Liver (tissue), 3 donors: Measurements from ENCODE around the gene JCHAIN.

Source experiments
- EGR1 ChIP-seq, 2 donors: IDR thresholded peaks; 2 replicates each; pipeline ENCODE4 v1.6.1; 2016 to 2018; ENCODE audit warnings: antibody characterized with exemption in 2 of 2, low read depth in 2 of 2
- FOXA2 ChIP-seq: IDR thresholded peaks from 2 replicates; pipeline ENCODE4 v1.6.1; 2016; ENCODE audit warnings: antibody characterized with exemption
- JUND ChIP-seq, 2 donors: IDR thresholded peaks; 2 replicates each; pipeline ENCODE4 v1.6.1; 2016; ENCODE audit warnings: antibody characterized with exemption in 2 of 2
- RAD21 ChIP-seq, 2 donors: IDR thresholded peaks; 2 replicates each; pipeline ENCODE4 v1.6.1; 2016; ENCODE audit warnings: antibody characterized with exemption in 2 of 2, mild to moderate bottlenecking in 2 of 2
- TF ChIP-seq, protein P1 (sequence below): fragments of 150-350 bp; IDR thresholded peaks from 2 replicates; pipeline ENCODE4 v1.5.1; 2017; ENCODE audit warnings: improper control_type of control experiment, low read depth, low read length; ENCODE audit not compliant: missing input control
- TF ChIP-seq, protein P2 (sequence below): IDR thresholded peaks from 2 replicates; pipeline ENCODE4 v1.6.1; 2016; ENCODE audit warnings: antibody characterized with exemption, mild to moderate bottlenecking
- TF ChIP-seq, protein P3 (sequence below): IDR thresholded peaks from 2 replicates; pipeline ENCODE4 v1.6.1; 2016; ENCODE audit warnings: antibody characterized with exemption
- TF ChIP-seq, protein P4 (sequence below): IDR thresholded peaks from 2 replicates; pipeline ENCODE4 v1.6.1; 2016; ENCODE audit warnings: antibody characterized with exemption
- donor health status: healthy.
- donor health status: healthy.

DNA sequence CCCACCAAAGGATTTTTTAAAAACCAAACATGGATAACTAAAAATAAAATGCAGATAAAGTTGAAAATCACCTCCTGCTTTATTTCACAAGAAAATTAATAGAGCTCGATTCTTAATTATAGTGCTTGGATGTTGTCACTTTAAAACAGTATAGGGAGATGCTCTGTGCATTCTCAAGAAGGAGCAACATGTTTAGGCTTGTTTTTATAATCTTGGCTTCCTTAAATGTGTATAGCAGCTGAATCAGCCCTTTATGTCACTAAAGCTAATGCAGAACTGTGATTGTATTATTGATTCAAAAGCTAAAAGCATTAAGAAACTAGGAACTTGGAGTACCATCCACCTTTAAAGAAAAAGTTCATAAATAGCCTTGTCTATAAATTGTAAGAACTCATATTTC, 35.0 kb upstream of the JCHAIN start:
- TF ChIP-seq, protein P1, sequence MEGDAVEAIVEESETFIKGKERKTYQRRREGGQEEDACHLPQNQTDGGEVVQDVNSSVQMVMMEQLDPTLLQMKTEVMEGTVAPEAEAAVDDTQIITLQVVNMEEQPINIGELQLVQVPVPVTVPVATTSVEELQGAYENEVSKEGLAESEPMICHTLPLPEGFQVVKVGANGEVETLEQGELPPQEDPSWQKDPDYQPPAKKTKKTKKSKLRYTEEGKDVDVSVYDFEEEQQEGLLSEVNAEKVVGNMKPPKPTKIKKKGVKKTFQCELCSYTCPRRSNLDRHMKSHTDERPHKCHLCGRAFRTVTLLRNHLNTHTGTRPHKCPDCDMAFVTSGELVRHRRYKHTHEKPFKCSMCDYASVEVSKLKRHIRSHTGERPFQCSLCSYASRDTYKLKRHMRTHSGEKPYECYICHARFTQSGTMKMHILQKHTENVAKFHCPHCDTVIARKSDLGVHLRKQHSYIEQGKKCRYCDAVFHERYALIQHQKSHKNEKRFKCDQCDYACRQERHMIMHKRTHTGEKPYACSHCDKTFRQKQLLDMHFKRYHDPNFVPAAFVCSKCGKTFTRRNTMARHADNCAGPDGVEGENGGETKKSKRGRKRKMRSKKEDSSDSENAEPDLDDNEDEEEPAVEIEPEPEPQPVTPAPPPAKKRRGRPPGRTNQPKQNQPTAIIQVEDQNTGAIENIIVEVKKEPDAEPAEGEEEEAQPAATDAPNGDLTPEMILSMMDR: no peak
- TF ChIP-seq, protein P2, sequence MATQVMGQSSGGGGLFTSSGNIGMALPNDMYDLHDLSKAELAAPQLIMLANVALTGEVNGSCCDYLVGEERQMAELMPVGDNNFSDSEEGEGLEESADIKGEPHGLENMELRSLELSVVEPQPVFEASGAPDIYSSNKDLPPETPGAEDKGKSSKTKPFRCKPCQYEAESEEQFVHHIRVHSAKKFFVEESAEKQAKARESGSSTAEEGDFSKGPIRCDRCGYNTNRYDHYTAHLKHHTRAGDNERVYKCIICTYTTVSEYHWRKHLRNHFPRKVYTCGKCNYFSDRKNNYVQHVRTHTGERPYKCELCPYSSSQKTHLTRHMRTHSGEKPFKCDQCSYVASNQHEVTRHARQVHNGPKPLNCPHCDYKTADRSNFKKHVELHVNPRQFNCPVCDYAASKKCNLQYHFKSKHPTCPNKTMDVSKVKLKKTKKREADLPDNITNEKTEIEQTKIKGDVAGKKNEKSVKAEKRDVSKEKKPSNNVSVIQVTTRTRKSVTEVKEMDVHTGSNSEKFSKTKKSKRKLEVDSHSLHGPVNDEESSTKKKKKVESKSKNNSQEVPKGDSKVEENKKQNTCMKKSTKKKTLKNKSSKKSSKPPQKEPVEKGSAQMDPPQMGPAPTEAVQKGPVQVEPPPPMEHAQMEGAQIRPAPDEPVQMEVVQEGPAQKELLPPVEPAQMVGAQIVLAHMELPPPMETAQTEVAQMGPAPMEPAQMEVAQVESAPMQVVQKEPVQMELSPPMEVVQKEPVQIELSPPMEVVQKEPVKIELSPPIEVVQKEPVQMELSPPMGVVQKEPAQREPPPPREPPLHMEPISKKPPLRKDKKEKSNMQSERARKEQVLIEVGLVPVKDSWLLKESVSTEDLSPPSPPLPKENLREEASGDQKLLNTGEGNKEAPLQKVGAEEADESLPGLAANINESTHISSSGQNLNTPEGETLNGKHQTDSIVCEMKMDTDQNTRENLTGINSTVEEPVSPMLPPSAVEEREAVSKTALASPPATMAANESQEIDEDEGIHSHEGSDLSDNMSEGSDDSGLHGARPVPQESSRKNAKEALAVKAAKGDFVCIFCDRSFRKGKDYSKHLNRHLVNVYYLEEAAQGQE: no peak
- TF ChIP-seq EGR1 (IDR thresholded peaks at IDR 0.05; ENCODE audit: low read depth in 2 of 2) (no peak), JUND (IDR thresholded peaks at IDR 0.05) (no peak), RAD21 (IDR thresholded peaks at IDR 0.05) (no peak), FOXA2 (no peak)
- TF ChIP-seq, protein P3, sequence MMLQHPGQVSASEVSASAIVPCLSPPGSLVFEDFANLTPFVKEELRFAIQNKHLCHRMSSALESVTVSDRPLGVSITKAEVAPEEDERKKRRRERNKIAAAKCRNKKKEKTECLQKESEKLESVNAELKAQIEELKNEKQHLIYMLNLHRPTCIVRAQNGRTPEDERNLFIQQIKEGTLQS: no peak
- TF ChIP-seq, protein P4, sequence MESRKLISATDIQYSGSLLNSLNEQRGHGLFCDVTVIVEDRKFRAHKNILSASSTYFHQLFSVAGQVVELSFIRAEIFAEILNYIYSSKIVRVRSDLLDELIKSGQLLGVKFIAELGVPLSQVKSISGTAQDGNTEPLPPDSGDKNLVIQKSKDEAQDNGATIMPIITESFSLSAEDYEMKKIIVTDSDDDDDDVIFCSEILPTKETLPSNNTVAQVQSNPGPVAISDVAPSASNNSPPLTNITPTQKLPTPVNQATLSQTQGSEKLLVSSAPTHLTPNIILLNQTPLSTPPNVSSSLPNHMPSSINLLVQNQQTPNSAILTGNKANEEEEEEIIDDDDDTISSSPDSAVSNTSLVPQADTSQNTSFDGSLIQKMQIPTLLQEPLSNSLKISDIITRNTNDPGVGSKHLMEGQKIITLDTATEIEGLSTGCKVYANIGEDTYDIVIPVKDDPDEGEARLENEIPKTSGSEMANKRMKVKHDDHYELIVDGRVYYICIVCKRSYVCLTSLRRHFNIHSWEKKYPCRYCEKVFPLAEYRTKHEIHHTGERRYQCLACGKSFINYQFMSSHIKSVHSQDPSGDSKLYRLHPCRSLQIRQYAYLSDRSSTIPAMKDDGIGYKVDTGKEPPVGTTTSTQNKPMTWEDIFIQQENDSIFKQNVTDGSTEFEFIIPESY: no peak
